HG03342 (cell line): ENCODE data around the gene MARCHF5.
"Not testable (repeated sequence)": the region's sequence is repeated elsewhere in the genome, so short reads cannot be mapped to it uniquely, and the experiment has no call there.

Source experiments
- ATAC-seq: cut with Tn5 transposase; IDR thresholded peaks from one replicate; pipeline ENCODE4 v1.9.1; 2021; ENCODE audit warnings: mild to moderate bottlenecking, moderate library complexity; ENCODE audit not compliant: unreplicated experiment

MARCHF5 gene

GRCh38 chr10:92304061-92304460 lies 13.1 kb downstream of the MARCHF5 start:
- no peak for ATAC-seq

- no peak for ATAC-seq
These were observed 14.4 kb downstream of the MARCHF5 start for GRCh38 chr10:92305133-92306072.

- no peak for ATAC-seq
These were observed 18.3 kb downstream of the MARCHF5 start for GRCh38 chr10:92309272-92309671.

DNA sequence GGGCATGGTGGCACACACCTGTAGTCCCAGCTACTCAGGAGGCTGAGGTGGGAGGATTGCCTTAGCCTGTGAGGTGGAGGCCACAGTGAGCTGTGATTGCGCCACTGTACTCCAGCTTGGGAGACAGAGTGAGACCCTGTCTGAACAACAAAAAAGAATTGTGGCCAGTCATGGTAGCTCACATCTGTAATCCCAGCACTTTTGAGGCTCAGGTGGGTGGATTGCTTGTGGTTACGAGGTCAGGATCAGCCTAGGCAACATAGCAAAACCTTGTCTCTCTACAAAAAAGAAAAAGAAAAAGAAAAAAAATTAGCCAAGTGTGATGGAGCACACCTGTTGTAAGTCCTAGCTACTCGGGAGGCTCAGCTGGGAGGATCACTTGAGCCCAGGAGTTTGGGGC lies 22.8 kb downstream of the MARCHF5 start:
- no peak for ATAC-seq

GRCh38 chr10:92316610-92317009 lies 25.6 kb downstream of the MARCHF5 start:
- ATAC-seq = no peak

DNA sequence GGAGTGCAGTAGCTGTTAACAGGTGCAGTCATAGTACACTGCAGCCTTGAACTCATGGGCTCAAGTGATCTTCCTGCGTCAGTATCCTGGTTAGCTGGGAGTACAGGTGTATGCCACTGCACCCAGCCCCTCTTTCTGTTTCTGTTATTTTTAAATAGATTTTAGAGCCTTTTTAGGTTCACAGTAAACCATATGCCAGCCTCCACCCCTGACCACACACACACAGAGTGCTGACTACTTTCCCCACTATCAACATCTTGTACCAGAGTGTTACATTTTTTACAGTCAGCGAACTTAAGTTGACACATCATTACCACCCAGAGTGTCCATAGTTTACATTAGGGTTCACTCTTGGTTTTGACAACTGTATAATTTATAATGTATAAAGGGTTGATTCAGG lies 32.1 kb downstream of the MARCHF5 start:
- ATAC-seq = no peak

GRCh38 chr10:92327445-92328433 lies 36.8 kb downstream of the MARCHF5 start:
- no peak for ATAC-seq

DNA sequence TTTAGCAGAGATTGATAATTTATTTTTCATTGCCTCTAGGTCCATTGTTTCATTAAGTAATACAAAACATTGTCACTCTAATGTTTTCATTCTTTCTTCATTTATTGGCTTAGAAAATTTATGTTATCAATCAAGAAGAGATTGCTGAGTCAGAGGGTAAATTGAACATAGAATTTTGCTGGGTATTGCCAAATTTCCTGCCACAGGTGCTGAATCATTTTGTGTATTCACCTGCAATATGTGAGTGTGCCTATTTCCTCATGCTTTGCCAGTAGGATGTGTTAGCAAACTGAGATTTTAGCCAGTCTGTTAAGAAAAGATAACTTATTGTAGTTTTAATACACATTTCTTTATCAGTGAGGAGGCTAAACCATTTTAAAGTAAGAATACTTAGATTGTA lies 38.0 kb downstream of the MARCHF5 start:
- no peak for ATAC-seq

GRCh38 chr10:92329927-92330326 lies 39.0 kb downstream of the MARCHF5 start:
- ATAC-seq = not testable (repeated sequence)

- no peak for ATAC-seq
These were observed 51.8 kb downstream of the MARCHF5 start for GRCh38 chr10:92342796-92343195.

GRCh38 chr10:92345575-92345974 lies 54.6 kb downstream of the MARCHF5 start:
- ATAC-seq = not testable (repeated sequence)

- ATAC-seq = not testable (repeated sequence)
These were observed 56.2 kb downstream of the MARCHF5 start for GRCh38 chr10:92347035-92347676.

GRCh38 chr10:92350411-92350810 lies 59.4 kb downstream of the MARCHF5 start:
- ATAC-seq = no peak

DNA sequence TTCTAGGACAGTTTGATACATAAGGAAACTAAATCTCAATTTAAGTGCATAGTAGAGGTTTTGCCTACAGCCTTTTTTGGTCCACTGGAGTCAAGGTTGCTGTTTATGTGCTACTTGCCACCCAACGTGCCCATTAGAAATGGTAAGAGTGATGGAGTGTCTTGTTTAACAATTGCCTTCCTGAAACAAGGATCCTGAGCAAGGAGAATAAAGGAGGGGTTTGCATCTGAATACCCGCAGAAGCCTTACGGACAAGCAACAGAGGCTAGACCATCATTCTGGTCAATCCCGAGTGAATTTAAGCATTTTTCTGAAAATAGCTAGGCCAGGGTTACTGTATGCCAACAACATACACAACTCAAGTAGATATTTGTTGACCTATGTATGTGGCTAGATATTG lies 63.6 kb downstream of the MARCHF5 start:
- ATAC-seq = no peak

DNA sequence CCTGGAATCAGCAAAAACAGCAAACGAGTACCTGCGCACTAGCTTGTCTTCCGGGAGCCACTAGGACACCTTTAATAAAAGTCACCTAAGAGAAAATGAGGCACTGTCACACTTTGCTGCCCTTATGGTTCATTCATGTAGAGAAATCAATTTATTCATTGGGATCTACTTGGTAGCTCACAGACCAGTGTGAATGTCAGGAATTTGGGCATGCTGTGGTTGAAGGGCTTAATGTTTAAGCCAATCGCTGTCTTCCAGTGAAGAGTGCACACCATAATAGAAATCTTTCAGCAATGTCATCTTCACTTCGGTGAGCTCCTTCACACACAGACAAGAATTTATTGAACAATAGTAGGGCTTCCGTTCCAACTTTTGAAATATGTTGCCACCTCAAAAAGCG lies 65.1 kb downstream of the MARCHF5 start:
- no peak for ATAC-seq

DNA sequence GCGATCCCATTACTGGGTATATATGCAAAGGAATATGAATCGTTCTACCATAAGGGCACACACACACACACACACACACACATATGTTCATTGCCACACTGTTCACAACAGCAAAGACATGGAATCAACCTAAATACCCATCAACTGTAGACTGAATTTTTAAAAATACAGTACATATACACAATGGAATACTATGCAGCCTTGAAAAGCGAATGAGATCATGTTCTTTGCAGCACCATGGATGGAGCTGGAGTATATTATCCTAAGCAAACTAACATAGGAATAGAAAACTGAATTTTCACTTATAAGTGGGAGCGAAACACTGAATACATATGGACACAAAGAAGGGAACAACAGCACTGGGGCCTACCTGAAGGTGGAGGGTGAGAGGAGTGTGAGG lies 72.5 kb downstream of the MARCHF5 start:
- ATAC-seq = no peak

DNA sequence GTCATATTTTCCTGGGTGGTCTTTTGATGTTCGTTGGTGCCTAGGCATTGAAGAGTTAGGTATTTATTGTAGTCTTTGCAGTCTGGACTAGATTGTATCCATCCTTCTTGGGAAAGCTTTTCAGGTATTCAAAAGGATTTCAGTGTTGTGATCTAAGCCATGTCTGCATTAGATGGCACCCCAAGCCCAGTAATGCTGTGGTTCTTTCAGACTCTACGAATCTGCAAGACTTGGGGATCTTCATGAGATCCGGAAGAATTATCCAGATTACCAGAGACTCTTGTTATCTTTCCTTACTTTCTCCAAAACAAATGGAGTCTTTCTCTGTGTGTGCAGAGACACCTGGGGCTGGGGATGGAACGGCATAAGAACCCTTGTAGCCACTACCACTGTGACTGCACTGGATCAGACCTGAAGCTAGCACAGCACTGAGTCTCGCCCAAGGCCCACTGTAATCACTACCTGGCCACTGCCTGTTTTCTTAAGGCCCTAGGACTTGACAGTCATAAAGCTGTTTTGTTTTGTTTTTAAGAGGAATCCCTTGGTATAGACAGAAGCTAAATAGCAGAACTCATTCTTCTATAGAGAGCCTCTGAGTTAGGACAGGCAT lies 75.5 kb downstream of the MARCHF5 start:
- ATAC-seq = no peak

GRCh38 chr10:92377962-92378361 lies 87.0 kb downstream of the MARCHF5 start:
- no peak for ATAC-seq

- no peak for ATAC-seq
These were observed 90.6 kb downstream of the MARCHF5 start for GRCh38 chr10:92381543-92381954.

DNA sequence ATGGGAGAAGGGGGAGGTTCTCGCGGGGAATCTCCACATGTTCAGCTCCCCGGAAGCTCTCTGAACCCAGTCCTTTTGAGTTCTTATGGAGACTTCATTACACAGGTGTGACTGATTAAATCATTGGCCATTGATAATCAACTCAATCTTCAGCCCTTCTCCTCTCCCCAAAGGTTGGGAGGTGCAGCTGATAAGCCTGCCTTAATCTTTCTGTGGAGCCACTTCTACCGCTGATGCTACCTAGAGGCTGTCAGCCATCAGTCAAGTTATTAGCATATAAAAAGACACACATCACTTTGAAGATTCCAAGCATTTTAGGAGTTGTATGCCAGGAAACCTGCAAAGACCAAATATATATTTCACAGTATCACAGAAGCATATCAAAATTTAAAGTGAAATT lies 91.7 kb downstream of the MARCHF5 start:
- ATAC-seq = no peak

- no peak for ATAC-seq
These were observed 93.8 kb downstream of the MARCHF5 start for GRCh38 chr10:92384741-92385140.
